ENCODE results near the gene C1orf216. TPM values are rescaled to one million over a fixed set of nuclear protein-coding genes. Genes with fewer than 3 reads are reported as not detected.

C1orf216 gene
- total RNA-seq, 1 donor: 19.3 TPM

GRCh38 chr1:35748326-35748725, 29.6 kb upstream of the C1orf216 start:
- TF ChIP-seq CTCF (IDR thresholded peaks at IDR 0.05; ENCODE audit: insufficient read depth, low read length): no peak
- no peak overlapping the region for H3K4me3 ChIP-seq (ENCODE audit: low read depth, low read length)
- no peak for DNase-seq (ENCODE audit: low read depth)

- no peak for DNase-seq (ENCODE audit: low read depth)
- H3K4me3 ChIP-seq (ENCODE audit: low read depth, low read length): no peak overlapping the region
- no peak for TF ChIP-seq CTCF (IDR thresholded peaks at IDR 0.05; ENCODE audit: insufficient read depth, low read length)
Measured at GRCh38 chr1:35745124-35745730, 26.5 kb upstream of the C1orf216 start.

GRCh38 chr1:35737120-35737519, 18.4 kb upstream of the C1orf216 start:
- no peak for DNase-seq (ENCODE audit: low read depth)
- no peak for TF ChIP-seq CTCF (IDR thresholded peaks at IDR 0.05; ENCODE audit: insufficient read depth, low read length)
- no peak overlapping the region for H3K4me3 ChIP-seq (ENCODE audit: low read depth, low read length)

- no peak for DNase-seq (ENCODE audit: low read depth)
- TF ChIP-seq CTCF (IDR thresholded peaks at IDR 0.05; ENCODE audit: insufficient read depth, low read length): no peak
- H3K4me3 ChIP-seq (ENCODE audit: low read depth, low read length): no peak overlapping the region
Measured at GRCh38 chr1:35727434-35728040, 8.9 kb upstream of the C1orf216 start.

GRCh38 chr1:35726450-35727433, 8.1 kb upstream of the C1orf216 start:
- TF ChIP-seq CTCF (IDR thresholded peaks at IDR 0.05; ENCODE audit: insufficient read depth, low read length): peak; percentile 90
- no peak overlapping the region for H3K4me3 ChIP-seq (ENCODE audit: low read depth, low read length)
- peak; percentile 75 for DNase-seq (ENCODE audit: low read depth)

- H3K4me3 ChIP-seq (ENCODE audit: low read depth, low read length): no peak overlapping the region
- TF ChIP-seq CTCF (IDR thresholded peaks at IDR 0.05; ENCODE audit: insufficient read depth, low read length): no peak
- DNase-seq (ENCODE audit: low read depth): peak; percentile 32
Measured at GRCh38 chr1:35725596-35725995, 6.9 kb upstream of the C1orf216 start.
